HEK293 (cell line): Measurements from ENCODE around the gene SRSF12.
A peak's percentile ranks its signal among the peaks of the same experiment; 100 is the strongest.

Experiments used
- GLIS1 ChIP-seq: fragments of 450-650 bp; formaldehyde crosslinking; IDR thresholded peaks from 2 replicates; pipeline ENCODE4 v1.5.1; 2016; ENCODE audit warnings: missing biosample characterization, missing genetic modification characterization
- GLIS2 ChIP-seq: fragments of 450-650 bp; formaldehyde crosslinking; IDR thresholded peaks from 2 replicates; pipeline ENCODE4 v1.5.1; 2016; ENCODE audit warnings: missing biosample characterization, missing genetic modification characterization
- HOXD13 ChIP-seq: sonication (generic); formaldehyde crosslinking; IDR thresholded peaks from 2 replicates; pipeline ENCODE4 v1.8.0; 2022; ENCODE audit warnings: missing genetic modification reagents, borderline replicate concordance
- IKZF3 ChIP-seq: fragments of 450-650 bp; IDR thresholded peaks from 2 replicates; pipeline ENCODE4 v1.5.0; 2018; ENCODE audit warnings: missing biosample characterization, mild to moderate bottlenecking, missing genetic modification characterization, moderate library complexity
- KLF9 ChIP-seq: fragments of 450-650 bp; formaldehyde crosslinking; IDR thresholded peaks from 2 replicates; pipeline ENCODE4 v1.5.1; 2016; ENCODE audit warnings: missing biosample characterization, missing genetic modification characterization, low read depth
- MZF1 ChIP-seq: fragments of 450-650 bp; formaldehyde crosslinking; IDR thresholded peaks from 2 replicates; pipeline ENCODE4 v1.5.1; 2017; ENCODE audit warnings: missing biosample characterization, missing genetic modification characterization, borderline replicate concordance
- SALL2 ChIP-seq: fragments of 450-650 bp; formaldehyde crosslinking; IDR thresholded peaks from 2 replicates; pipeline ENCODE4 v1.5.0; 2017; ENCODE audit warnings: missing biosample characterization, mild to moderate bottlenecking, missing genetic modification characterization, borderline replicate concordance
- YY2 ChIP-seq: fragments of 450-650 bp; formaldehyde crosslinking; IDR thresholded peaks from 2 replicates; pipeline ENCODE4 v1.5.1; 2016; ENCODE audit warnings: missing biosample characterization, missing genetic modification characterization
- ZBTB17 ChIP-seq: fragments of 450-650 bp; formaldehyde crosslinking; IDR thresholded peaks from 2 replicates; pipeline ENCODE4 v1.5.1; 2016; ENCODE audit warnings: missing biosample characterization, missing genetic modification characterization
- ZBTB20 ChIP-seq: fragments of 450-650 bp; formaldehyde crosslinking; IDR thresholded peaks from 2 replicates; pipeline ENCODE4 v1.5.1; 2016; ENCODE audit warnings: missing biosample characterization, missing genetic modification characterization
- ZBTB21 ChIP-seq: fragments of 450-650 bp; formaldehyde crosslinking; IDR thresholded peaks from 2 replicates; pipeline ENCODE4 v1.5.1; 2017; ENCODE audit warnings: missing biosample characterization, missing genetic modification characterization
- ZIC2 ChIP-seq: fragments of 450-650 bp; formaldehyde crosslinking; IDR thresholded peaks from 2 replicates; pipeline ENCODE4 v1.5.1; 2016; ENCODE audit warnings: missing biosample characterization, missing genetic modification characterization
- ZNF157 ChIP-seq: fragments of 450-650 bp; formaldehyde crosslinking; IDR thresholded peaks from 2 replicates; pipeline ENCODE4 v1.5.1; 2016; ENCODE audit warnings: missing biosample characterization, missing genetic modification characterization
- ZNF174 ChIP-seq: fragments of 450-650 bp; formaldehyde crosslinking; IDR thresholded peaks from 2 replicates; pipeline ENCODE4 v1.5.0; 2017; ENCODE audit warnings: missing biosample characterization, mild to moderate bottlenecking, missing genetic modification characterization
- ZNF211 ChIP-seq: fragments of 450-650 bp; formaldehyde crosslinking; IDR thresholded peaks from 2 replicates; pipeline ENCODE4 v1.5.1; 2016; ENCODE audit warnings: low read depth, missing biosample characterization, missing genetic modification characterization
- ZNF223 ChIP-seq: fragments of 450-650 bp; formaldehyde crosslinking; IDR thresholded peaks from 2 replicates; pipeline ENCODE4 v1.5.1; 2016; ENCODE audit warnings: missing biosample characterization, missing genetic modification characterization
- ZNF23 ChIP-seq: fragments of 450-650 bp; formaldehyde crosslinking; IDR thresholded peaks from 2 replicates; pipeline ENCODE4 v1.5.1; 2016; ENCODE audit warnings: missing biosample characterization, missing genetic modification characterization, borderline replicate concordance
- ZNF239 ChIP-seq: fragments of 450-650 bp; formaldehyde crosslinking; IDR thresholded peaks from 2 replicates; pipeline ENCODE4 v1.5.1; 2016; ENCODE audit warnings: missing biosample characterization, missing genetic modification characterization
- ZNF24 ChIP-seq: fragments of 450-650 bp; formaldehyde crosslinking; IDR thresholded peaks from 2 replicates; pipeline ENCODE4 v1.5.1; 2016; ENCODE audit warnings: missing biosample characterization, missing genetic modification characterization
- ZNF416 ChIP-seq: fragments of 450-650 bp; formaldehyde crosslinking; IDR thresholded peaks from 2 replicates; pipeline ENCODE4 v1.5.1; 2016; ENCODE audit warnings: missing biosample characterization, missing genetic modification characterization
- ZNF423 ChIP-seq: fragments of 450-650 bp; formaldehyde crosslinking; IDR thresholded peaks from 2 replicates; pipeline ENCODE4 v1.5.1; 2016; ENCODE audit warnings: missing biosample characterization, missing genetic modification characterization
- ZNF521 ChIP-seq: fragments of 450-650 bp; formaldehyde crosslinking; IDR thresholded peaks from 2 replicates; pipeline ENCODE4 v1.5.1; 2017; ENCODE audit warnings: missing biosample characterization, mild to moderate bottlenecking, missing genetic modification characterization
- ZNF549 ChIP-seq: fragments of 450-650 bp; IDR thresholded peaks from 2 replicates; pipeline ENCODE4 v1.5.1; 2018; ENCODE audit warnings: missing biosample characterization, missing genetic modification characterization, mild to moderate bottlenecking, inconsistent platforms, moderate library complexity
- ZNF585B ChIP-seq: fragments of 450-650 bp; formaldehyde crosslinking; IDR thresholded peaks from 2 replicates; pipeline ENCODE4 v1.5.1; 2016; ENCODE audit warnings: missing biosample characterization, missing genetic modification characterization
- ZNF596 ChIP-seq: fragments of 450-650 bp; IDR thresholded peaks from 2 replicates; pipeline ENCODE4 v1.5.0; 2018; ENCODE audit warnings: missing biosample characterization, mild to moderate bottlenecking, missing genetic modification characterization, moderate library complexity
- ZNF621 ChIP-seq: fragments of 450-650 bp; formaldehyde crosslinking; IDR thresholded peaks from 2 replicates; pipeline ENCODE4 v1.5.1; 2017; ENCODE audit warnings: missing biosample characterization, missing genetic modification characterization
- ZNF626 ChIP-seq: fragments of 450-650 bp; sonication (Bioruptor Pico); formaldehyde crosslinking; IDR thresholded peaks from 2 replicates; pipeline ENCODE4 v1.5.1; 2018; ENCODE audit warnings: missing biosample characterization, missing genetic modification characterization, inconsistent platforms
- ZNF654 ChIP-seq: fragments of 450-650 bp; formaldehyde crosslinking; IDR thresholded peaks from 2 replicates; pipeline ENCODE4 v1.5.1; 2016; ENCODE audit warnings: low read depth, missing biosample characterization, missing genetic modification characterization
- ZNF660 ChIP-seq: fragments of 450-650 bp; IDR thresholded peaks from 2 replicates; pipeline ENCODE4 v1.5.1; 2018; ENCODE audit warnings: missing biosample characterization, mild to moderate bottlenecking, missing genetic modification characterization
- ZNF664 ChIP-seq: fragments of 450-650 bp; formaldehyde crosslinking; IDR thresholded peaks from 2 replicates; pipeline ENCODE4 v1.5.1; 2016; ENCODE audit warnings: missing biosample characterization, missing genetic modification characterization
- ZNF776 ChIP-seq: fragments of 450-650 bp; formaldehyde crosslinking; IDR thresholded peaks from 2 replicates; pipeline ENCODE4 v1.5.0; 2017; ENCODE audit warnings: missing biosample characterization, missing genetic modification characterization, borderline replicate concordance
- ZNF785 ChIP-seq: fragments of 450-650 bp; formaldehyde crosslinking; IDR thresholded peaks from 2 replicates; pipeline ENCODE4 v1.5.1; 2016; ENCODE audit warnings: missing biosample characterization, missing genetic modification characterization
- ZNF830 ChIP-seq: fragments of 450-650 bp; IDR thresholded peaks from 2 replicates; pipeline ENCODE4 v1.5.0; 2018; ENCODE audit warnings: missing biosample characterization, missing genetic modification characterization, low read depth, mild to moderate bottlenecking, moderate library complexity
- TF ChIP-seq, protein P1 (sequence below): fragments of 450-650 bp; formaldehyde crosslinking; IDR thresholded peaks from 2 replicates; pipeline ENCODE4 v1.5.1; 2016; ENCODE audit warnings: missing biosample characterization, missing genetic modification characterization, borderline replicate concordance
- TF ChIP-seq, protein P2 (sequence below): fragments of 450-650 bp; formaldehyde crosslinking; IDR thresholded peaks from 2 replicates; pipeline ENCODE4 v1.5.1; 2016; ENCODE audit warnings: missing biosample characterization, missing genetic modification characterization
- TF ChIP-seq, protein P3 (sequence below): IDR thresholded peaks from 2 replicates; pipeline ENCODE4 v1.6.1; 2011; ENCODE audit warnings: mild to moderate bottlenecking, low read depth, low read length, borderline replicate concordance
- TF ChIP-seq, protein P4 (sequence below): sonication (generic); formaldehyde crosslinking; IDR thresholded peaks from 2 replicates; pipeline ENCODE4 v1.8.1; 2022; ENCODE audit warnings: mild to moderate bottlenecking, moderate library complexity, missing genetic modification reagents

Gene SRSF12

DNA sequence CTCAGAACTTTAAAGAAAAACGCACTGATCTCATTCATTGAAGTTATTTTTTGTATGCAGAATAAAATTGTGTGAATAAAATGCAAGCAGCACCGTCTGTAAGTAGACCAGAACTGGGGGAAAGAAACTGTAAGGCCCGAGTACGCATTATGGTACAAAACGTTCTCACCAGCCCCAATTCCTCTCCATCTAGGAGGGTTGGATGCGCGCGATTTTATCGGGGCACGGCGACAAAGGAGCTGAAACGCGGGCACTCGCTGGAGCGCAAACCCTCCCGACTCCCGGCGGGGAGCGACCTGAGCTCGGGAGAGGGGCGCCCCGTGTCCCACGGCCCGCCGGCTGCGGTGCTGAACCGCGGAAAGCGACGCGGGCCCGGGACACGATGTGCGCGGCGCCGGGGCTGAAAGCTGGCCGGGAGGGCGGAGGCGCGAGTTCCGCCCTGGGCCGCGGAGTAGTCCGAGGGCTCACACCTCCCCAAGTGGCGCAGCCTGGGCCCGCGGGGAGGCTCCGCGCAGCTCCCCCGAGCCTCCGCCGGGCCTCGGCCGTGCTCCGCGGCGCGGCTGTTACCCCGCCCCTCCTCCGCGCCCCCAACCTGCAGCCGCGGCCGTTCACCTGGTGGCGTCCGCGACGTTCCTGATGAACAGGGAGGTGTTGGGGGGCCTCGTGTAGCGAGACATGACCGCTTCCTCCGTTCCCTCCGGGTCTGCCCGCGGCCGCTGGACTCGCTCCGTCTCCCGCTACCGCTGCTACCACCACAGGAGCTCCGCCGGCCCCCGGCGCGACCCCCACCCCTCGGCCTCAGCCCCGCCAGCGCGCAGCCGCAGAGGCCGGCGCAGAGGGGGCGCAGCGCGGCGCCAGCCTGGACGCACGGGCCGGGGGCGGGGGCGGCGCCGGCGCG, at the start of gene SRSF12 (continued):
- TF ChIP-seq ZNF174 (tag by site-specific recombination) (peak; percentile 74; the same call in 1 of the 2 replicates), ZNF585B (0 out of 2 replicates have a peak, but pooled peaks have one; percentile 16), ZNF549 (0 out of 2 replicates have a peak, but pooled peaks have one; percentile 36), ZNF626 (tag by site-specific recombination) (no peak), YY2 (no peak), ZIC2 (tag by site-specific recombination) (peak; percentile 29; the same call in 1 of the 2 replicates), ZNF830 (tag by site-specific recombination) (no peak), ZNF776 (tag by site-specific recombination) (no peak), ZNF223 (tag by site-specific recombination) (no peak), ZNF521 (tag by site-specific recombination) (no peak), ZNF654 (tag by site-specific recombination) (no peak), ZNF664 (no peak), MZF1 (tag by site-specific recombination) (no peak), IKZF3 (tag by site-specific recombination) (no peak), ZNF596 (tag by site-specific recombination) (0 out of 2 replicates have a peak, but pooled peaks have one; percentile 29), ZBTB17 (tag by site-specific recombination) (peak; percentile 24; the same call in 1 of the 2 replicates), ZNF660 (tag by site-specific recombination) (peak; percentile 76), ZBTB21 (no peak), ZNF239 (tag by site-specific recombination) (no peak), SALL2 (tag by site-specific recombination) (no peak), ZNF157 (no peak), KLF9 (tag by site-specific recombination) (no peak; the same call in 1 of the 2 replicates), ZNF24 (tag by site-specific recombination) (no peak), ZBTB20 (peak; percentile 93), GLIS2 (tag by site-specific recombination) (peak; percentile 79), ZNF423 (no peak), GLIS1 (tag by site-specific recombination) (0 out of 2 replicates have a peak, but pooled peaks have one; percentile 12), ZNF621 (tag by site-specific recombination) (no peak), ZNF416 (tag by site-specific recombination) (no peak), ZNF23 (tag by site-specific recombination) (no peak), ZNF211 (tag by site-specific recombination) (no peak), HOXD13 (CRISPR knock-in tag) (no peak), ZNF785 (tag by site-specific recombination) (no peak)
- TF ChIP-seq, protein P1, sequence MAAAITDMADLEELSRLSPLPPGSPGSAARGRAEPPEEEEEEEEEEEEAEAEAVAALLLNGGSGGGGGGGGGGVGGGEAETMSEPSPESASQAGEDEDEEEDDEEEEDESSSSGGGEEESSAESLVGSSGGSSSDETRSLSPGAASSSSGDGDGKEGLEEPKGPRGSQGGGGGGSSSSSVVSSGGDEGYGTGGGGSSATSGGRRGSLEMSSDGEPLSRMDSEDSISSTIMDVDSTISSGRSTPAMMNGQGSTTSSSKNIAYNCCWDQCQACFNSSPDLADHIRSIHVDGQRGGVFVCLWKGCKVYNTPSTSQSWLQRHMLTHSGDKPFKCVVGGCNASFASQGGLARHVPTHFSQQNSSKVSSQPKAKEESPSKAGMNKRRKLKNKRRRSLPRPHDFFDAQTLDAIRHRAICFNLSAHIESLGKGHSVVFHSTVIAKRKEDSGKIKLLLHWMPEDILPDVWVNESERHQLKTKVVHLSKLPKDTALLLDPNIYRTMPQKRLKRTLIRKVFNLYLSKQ (tag by site-specific recombination) = no peak
- TF ChIP-seq, protein P2, sequence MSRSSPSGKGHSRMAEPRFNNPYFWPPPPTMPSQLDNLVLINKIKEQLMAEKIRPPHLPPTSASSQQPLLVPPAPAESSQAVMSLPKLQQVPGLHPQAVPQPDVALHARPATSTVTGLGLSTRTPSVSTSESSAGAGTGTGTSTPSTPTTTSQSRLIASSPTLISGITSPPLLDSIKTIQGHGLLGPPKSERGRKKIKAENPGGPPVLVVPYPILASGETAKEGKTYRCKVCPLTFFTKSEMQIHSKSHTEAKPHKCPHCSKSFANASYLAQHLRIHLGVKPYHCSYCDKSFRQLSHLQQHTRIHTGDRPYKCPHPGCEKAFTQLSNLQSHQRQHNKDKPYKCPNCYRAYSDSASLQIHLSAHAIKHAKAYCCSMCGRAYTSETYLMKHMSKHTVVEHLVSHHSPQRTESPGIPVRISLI (tag by site-specific recombination) = no peak
- TF ChIP-seq, protein P3, sequence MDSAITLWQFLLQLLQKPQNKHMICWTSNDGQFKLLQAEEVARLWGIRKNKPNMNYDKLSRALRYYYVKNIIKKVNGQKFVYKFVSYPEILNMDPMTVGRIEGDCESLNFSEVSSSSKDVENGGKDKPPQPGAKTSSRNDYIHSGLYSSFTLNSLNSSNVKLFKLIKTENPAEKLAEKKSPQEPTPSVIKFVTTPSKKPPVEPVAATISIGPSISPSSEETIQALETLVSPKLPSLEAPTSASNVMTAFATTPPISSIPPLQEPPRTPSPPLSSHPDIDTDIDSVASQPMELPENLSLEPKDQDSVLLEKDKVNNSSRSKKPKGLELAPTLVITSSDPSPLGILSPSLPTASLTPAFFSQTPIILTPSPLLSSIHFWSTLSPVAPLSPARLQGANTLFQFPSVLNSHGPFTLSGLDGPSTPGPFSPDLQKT = no peak
- TF ChIP-seq, protein P4, sequence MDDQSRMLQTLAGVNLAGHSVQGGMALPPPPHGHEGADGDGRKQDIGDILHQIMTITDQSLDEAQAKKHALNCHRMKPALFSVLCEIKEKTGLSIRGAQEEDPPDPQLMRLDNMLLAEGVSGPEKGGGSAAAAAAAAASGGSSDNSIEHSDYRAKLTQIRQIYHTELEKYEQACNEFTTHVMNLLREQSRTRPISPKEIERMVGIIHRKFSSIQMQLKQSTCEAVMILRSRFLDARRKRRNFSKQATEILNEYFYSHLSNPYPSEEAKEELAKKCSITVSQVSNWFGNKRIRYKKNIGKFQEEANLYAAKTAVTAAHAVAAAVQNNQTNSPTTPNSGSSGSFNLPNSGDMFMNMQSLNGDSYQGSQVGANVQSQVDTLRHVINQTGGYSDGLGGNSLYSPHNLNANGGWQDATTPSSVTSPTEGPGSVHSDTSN (CRISPR knock-in tag) = no peak; the same call in 1 of the 2 replicates
